ENCODE data around the gene ZC3H15. TPM values are rescaled to one million over a fixed set of nuclear protein-coding genes. Genes with fewer than 3 reads are reported as not detected.
"Not testable (repeated sequence)": the region's sequence is repeated elsewhere in the genome, so short reads cannot be mapped to it uniquely, and the experiment has no call there.

The ZC3H15 gene
- total RNA-seq, 1 experiment from 2014 or later: 60.9 TPM

- ChIA-PET POLR2A (no interaction called here), CTCF (no interaction called here)
- TF ChIP-seq SOX15 (CRISPR knock-in tag; IDR thresholded peaks at IDR 0.05) (no peak), ZNF219 (CRISPR knock-in tag; IDR thresholded peaks at IDR 0.05; ENCODE audit: borderline replicate concordance) (no peak), TP53 (CRISPR knock-in tag; IDR thresholded peaks at IDR 0.05) (no peak), NR3C1 (CRISPR knock-in tag; conservative IDR thresholded peaks at IDR 0.05; ENCODE audit: low read depth) (no peak), ESRRA (CRISPR knock-in tag; IDR thresholded peaks at IDR 0.05; ENCODE audit: borderline replicate concordance) (no peak), ZNF317 (CRISPR knock-in tag; IDR thresholded peaks at IDR 0.05; ENCODE audit: borderline replicate concordance, low read depth) (no peak)
- TF ChIP-seq, protein P1, sequence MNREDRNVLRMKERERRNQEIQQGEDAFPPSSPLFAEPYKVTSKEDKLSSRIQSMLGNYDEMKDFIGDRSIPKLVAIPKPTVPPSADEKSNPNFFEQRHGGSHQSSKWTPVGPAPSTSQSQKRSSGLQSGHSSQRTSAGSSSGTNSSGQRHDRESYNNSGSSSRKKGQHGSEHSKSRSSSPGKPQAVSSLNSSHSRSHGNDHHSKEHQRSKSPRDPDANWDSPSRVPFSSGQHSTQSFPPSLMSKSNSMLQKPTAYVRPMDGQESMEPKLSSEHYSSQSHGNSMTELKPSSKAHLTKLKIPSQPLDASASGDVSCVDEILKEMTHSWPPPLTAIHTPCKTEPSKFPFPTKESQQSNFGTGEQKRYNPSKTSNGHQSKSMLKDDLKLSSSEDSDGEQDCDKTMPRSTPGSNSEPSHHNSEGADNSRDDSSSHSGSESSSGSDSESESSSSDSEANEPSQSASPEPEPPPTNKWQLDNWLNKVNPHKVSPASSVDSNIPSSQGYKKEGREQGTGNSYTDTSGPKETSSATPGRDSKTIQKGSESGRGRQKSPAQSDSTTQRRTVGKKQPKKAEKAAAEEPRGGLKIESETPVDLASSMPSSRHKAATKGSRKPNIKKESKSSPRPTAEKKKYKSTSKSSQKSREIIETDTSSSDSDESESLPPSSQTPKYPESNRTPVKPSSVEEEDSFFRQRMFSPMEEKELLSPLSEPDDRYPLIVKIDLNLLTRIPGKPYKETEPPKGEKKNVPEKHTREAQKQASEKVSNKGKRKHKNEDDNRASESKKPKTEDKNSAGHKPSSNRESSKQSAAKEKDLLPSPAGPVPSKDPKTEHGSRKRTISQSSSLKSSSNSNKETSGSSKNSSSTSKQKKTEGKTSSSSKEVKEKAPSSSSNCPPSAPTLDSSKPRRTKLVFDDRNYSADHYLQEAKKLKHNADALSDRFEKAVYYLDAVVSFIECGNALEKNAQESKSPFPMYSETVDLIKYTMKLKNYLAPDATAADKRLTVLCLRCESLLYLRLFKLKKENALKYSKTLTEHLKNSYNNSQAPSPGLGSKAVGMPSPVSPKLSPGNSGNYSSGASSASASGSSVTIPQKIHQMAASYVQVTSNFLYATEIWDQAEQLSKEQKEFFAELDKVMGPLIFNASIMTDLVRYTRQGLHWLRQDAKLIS (CRISPR knock-in tag; IDR thresholded peaks at IDR 0.05; ENCODE audit: borderline replicate concordance): no peak
- no peak overlapping the region for H3K4me3 Mint-ChIP-seq
- H3K36me3 Mint-ChIP-seq: peaks cover 6% of the 10 kb centered on the region; the same call in 1 of the 2 replicates
- no peaks in the 10 kb centered on the region for H3K9me3 Mint-ChIP-seq
- no peak for DNase-seq (ENCODE audit: low spot score)
- no peak overlapping the region for H3K27ac Mint-ChIP-seq
- H3K27me3 Mint-ChIP-seq (ENCODE audit: low read depth): no peaks in the 10 kb centered on the region
- peaks cover 14% of the 10 kb centered on the region for H3K4me1 Mint-ChIP-seq
- no peak for ATAC-seq
These were observed 32.9 kb downstream of the ZC3H15 start for GRCh38 chr2:186518945-186519344.

DNA sequence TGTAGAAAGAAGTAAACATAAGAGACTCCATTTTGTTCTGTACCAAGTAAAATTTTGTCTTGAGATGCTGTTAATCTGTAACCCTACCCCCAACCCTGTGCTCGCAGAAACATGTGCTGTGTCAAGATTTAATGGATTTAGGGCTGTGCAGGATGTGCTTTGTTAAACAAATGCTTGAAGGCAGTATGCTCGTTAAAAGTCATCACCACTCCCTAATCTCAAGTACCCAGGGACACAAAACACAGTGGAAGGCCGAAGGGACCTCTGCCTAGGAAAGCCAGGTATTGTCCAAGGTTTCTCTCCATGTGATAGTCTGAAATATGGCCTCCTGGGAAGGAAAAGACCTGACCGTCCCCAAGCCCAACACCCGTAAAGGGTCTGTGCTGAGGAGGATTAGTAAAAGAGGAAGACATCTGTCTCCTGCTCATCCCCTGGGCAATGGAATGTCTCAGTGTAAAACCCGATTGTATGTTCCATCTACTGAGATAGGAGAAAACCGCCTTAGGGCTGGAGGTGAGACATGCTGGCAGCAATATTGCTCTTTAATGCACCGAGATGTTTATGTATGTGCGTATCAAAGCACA is 35.6 kb downstream of the ZC3H15 start:
- POLR2A ChIA-PET; DNase-seq (ENCODE audit: low spot score); H3K36me3 Mint-ChIP-seq; H3K9me3 Mint-ChIP-seq; CTCF ChIA-PET; H3K27me3 Mint-ChIP-seq (ENCODE audit: low read depth); H3K4me3 Mint-ChIP-seq; H3K27ac Mint-ChIP-seq: not testable (repeated sequence)
- 0 out of 2 replicates have a peak, but pooled peaks have one; percentile 26 for ATAC-seq
- peaks cover 14% of the 10 kb centered on the region for H3K4me1 Mint-ChIP-seq

DNA sequence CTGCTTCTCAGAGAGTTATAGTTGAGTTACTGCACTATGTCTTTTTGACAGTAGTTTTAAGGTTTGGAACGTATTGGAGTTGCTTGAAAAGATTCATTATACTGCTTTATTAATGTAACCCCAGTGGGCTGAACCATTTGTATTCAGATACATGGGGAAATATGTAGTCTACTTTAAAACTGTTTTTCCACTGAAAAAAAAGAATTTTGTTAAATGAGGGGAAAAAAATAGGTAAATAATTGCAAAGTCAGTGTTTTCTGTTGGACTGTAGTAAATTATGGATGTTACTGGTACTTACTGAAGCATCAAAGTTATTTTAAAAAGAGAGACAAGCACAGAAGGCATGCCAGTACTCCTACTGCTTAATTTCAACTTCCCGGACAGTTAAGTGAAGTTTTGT is 36.4 kb downstream of the ZC3H15 start:
- H3K4me1 Mint-ChIP-seq: peaks cover 14% of the 10 kb centered on the region
- peaks cover 11% of the 10 kb centered on the region for H3K9me3 Mint-ChIP-seq
- ChIA-PET CTCF (no interaction called here), POLR2A (no interaction called here)
- no peak overlapping the region for H3K4me3 Mint-ChIP-seq
- no peak overlapping the region for H3K27ac Mint-ChIP-seq
- peaks cover 6% of the 10 kb centered on the region; the same call in 1 of the 2 replicates for H3K36me3 Mint-ChIP-seq
- no peak for DNase-seq (ENCODE audit: low spot score)
- H3K27me3 Mint-ChIP-seq (ENCODE audit: low read depth): no peaks in the 10 kb centered on the region
- no peak for ATAC-seq
- TF ChIP-seq, protein P2, sequence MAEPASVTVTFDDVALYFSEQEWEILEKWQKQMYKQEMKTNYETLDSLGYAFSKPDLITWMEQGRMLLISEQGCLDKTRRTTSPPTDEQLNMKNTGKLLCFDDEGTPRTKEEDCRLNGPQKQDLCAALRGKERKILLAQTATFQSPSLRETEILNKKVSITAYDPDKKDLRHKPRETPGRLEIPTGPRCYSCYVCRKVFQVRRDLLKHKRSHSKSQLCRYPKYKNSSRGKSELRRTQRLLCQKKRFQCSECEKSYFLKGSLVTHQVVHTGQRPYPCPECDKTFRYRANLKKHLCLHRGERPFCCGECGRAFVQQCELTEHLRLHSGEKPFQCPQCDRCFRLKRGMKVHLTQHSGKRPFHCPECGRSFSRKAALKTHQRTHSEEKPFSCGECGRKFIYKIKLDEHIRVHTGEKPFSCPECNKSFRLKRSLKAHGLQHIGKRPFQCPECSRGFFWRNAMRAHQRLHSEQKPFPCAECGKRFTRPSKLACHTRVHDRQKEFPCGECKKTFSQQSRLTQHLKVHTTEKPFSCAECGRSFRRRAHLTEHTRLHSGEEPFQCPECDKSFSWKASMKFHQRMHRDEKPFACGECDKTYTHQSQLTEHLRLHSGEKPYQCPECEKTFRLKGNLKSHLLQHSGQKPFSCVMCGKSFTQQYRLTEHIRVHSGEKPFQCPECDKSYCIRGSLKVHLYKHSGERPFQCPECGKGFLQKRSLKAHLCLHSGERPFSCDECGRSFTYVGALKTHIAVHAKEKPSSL (CRISPR knock-in tag; conservative IDR thresholded peaks at IDR 0.05): no peak
- TF ChIP-seq SOX15 (CRISPR knock-in tag; IDR thresholded peaks at IDR 0.05) (no peak), CREB1 (CRISPR knock-in tag; IDR thresholded peaks at IDR 0.05) (no peak), TEAD4 (CRISPR knock-in tag; IDR thresholded peaks at IDR 0.05) (no peak), NR1H2 (CRISPR knock-in tag; IDR thresholded peaks at IDR 0.05) (no peak), EMX1 (CRISPR knock-in tag; IDR thresholded peaks at IDR 0.05) (no peak)

GRCh38 chr2:186523791-186524190 is 37.7 kb downstream of the ZC3H15 start:
- Mint-ChIP-seq H3K4me1 (peaks cover 14% of the 10 kb centered on the region), H3K4me3 (no peak overlapping the region), H3K27ac (no peak overlapping the region), H3K36me3 (peaks cover 6% of the 10 kb centered on the region; the same call in 1 of the 2 replicates), H3K27me3 (ENCODE audit: low read depth) (no peaks in the 10 kb centered on the region), H3K9me3 (peaks cover 13% of the 10 kb centered on the region)
- ATAC-seq (no peak), DNase-seq (ENCODE audit: low spot score) (no peak)
- POLR2A ChIA-PET: no interaction called here
- CTCF ChIA-PET: no interaction called here
- TF ChIP-seq SMAD3 (CRISPR knock-in tag; IDR thresholded peaks at IDR 0.05; ENCODE audit: borderline replicate concordance): no peak
- no peak for TF ChIP-seq SMAD4 (CRISPR knock-in tag; IDR thresholded peaks at IDR 0.05)
- TF ChIP-seq RORB (CRISPR knock-in tag; IDR thresholded peaks at IDR 0.05): no peak
- no peak for TF ChIP-seq CDX4 (CRISPR knock-in tag; IDR thresholded peaks at IDR 0.05; ENCODE audit: borderline replicate concordance)
- TF ChIP-seq, protein P3, sequence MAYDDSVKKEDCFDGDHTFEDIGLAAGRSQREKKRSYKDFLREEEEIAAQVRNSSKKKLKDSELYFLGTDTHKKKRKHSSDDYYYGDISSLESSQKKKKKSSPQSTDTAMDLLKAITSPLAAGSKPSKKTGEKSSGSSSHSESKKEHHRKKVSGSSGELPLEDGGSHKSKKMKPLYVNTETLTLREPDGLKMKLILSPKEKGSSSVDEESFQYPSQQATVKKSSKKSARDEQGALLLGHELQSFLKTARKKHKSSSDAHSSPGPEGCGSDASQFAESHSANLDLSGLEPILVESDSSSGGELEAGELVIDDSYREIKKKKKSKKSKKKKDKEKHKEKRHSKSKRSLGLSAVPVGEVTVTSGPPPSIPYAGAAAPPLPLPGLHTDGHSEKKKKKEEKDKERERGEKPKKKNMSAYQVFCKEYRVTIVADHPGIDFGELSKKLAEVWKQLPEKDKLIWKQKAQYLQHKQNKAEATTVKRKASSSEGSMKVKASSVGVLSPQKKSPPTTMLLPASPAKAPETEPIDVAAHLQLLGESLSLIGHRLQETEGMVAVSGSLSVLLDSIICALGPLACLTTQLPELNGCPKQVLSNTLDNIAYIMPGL (CRISPR knock-in tag; IDR thresholded peaks at IDR 0.05): no peak
